Skeletal muscle tissue (tissue), 4 donors: ENCODE measurements around the gene ZNF630. TPM values are rescaled to one million over a fixed set of nuclear protein-coding genes. Genes with fewer than 3 reads are reported as not detected.
"Not testable (repeated sequence)": the region's sequence is repeated elsewhere in the genome, so short reads cannot be mapped to it uniquely, and the experiment has no call there.

Source experiments
- H3K27ac ChIP-seq: one replicate; pipeline ENCODE4 v1.7.0; 2013; ENCODE audit warnings: mild to moderate bottlenecking, low read depth, low read length, inconsistent platforms
- H3K27me3 ChIP-seq, 3 donors: one replicate each; pipeline ENCODE4 v1.7.0; 2013; ENCODE audit warnings: low read length in 3 of 3; ENCODE audit not compliant: control insufficient read depth in 3 of 3, insufficient read depth in 3 of 3
- H3K36me3 ChIP-seq, 3 donors: one replicate each; pipeline ENCODE4 v1.7.0; 2013; ENCODE audit warnings: low read length in 3 of 3; ENCODE audit not compliant: control insufficient read depth in 3 of 3, insufficient read depth in 3 of 3
- H3K4me1 ChIP-seq, 3 donors: one replicate each; pipeline ENCODE4 v1.7.0; 2013; ENCODE audit warnings: low read length in 3 of 3, mild to moderate bottlenecking in 3 of 3; ENCODE audit not compliant: control insufficient read depth in 3 of 3, insufficient read depth in 3 of 3
- H3K4me3 ChIP-seq, 3 donors: one replicate each; pipeline ENCODE4 v1.7.0; 2013; ENCODE audit warnings: low read length in 3 of 3
- H3K9ac ChIP-seq, 3 donors: one replicate each; pipeline ENCODE4 v1.7.0; 2013; ENCODE audit warnings: low read length in 3 of 3, mild to moderate bottlenecking in 3 of 3, moderate library complexity in 2 of 3, low read depth in 1 of 3
- H3K9me3 ChIP-seq, 3 donors: one replicate each; pipeline ENCODE4 v1.7.0; 2013; ENCODE audit warnings: low read length in 3 of 3; ENCODE audit not compliant: control insufficient read depth in 3 of 3
- total RNA-seq: library from RNA; depleted of rRNA; stranded (reverse); fragments of >200 nt; gene quantifications from one replicate; pipeline ENCODE4 v1.2.3, GENCODE V29; 2014
- donor health status: Osteomylitis.

The ZNF630 gene
- total RNA-seq, 1 donor from 2014 or later, result 2.1 TPM

- H3K4me1 ChIP-seq, H3K36me3 ChIP-seq, H3K9ac ChIP-seq, H3K4me3 ChIP-seq, H3K27ac ChIP-seq, H3K27me3 ChIP-seq, H3K9me3 ChIP-seq: not testable (repeated sequence)
Observed at GRCh38 chrX:48016583-48017310, 54.7 kb downstream of the ZNF630 start.

DNA sequence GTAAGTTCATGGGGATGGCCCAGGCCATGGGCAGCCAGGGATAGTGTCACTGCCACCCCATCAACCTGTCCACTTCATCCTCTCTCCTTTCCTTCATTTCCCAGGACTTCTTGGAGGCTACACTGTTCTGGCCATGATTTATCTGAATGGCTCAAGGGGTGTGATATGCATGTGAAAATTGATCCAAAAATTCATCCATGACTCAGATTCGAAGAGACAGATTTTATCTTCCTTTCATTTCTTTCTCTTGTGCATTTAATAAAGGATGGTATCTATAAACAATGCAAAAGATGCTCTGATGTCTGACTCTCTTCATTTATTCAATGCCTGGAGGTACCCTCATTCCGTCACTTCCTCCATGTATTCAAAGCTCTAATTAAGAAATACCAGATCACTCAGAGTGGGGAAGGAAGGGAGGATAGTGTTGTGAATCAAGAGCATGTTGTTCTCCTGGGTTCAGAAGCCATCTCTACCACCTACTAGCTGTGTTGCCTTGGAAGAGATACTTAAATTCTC, 61.9 kb downstream of the ZNF630 start:
- not testable (repeated sequence) for H3K27me3 ChIP-seq, H3K27ac ChIP-seq, H3K9me3 ChIP-seq, H3K4me3 ChIP-seq, H3K36me3 ChIP-seq, H3K9ac ChIP-seq, H3K4me1 ChIP-seq

Other genes with a start within 250 kb of the ZNF630 start
- gene ZNF81, start 234.7 kb downstream of the ZNF630 start, total RNA-seq, result 11.5 TPM
- 2.6 TPM for gene ZNF182, start 67.7 kb downstream of the ZNF630 start, total RNA-seq
- gene SPACA5, start 64.7 kb downstream of the ZNF630 start, total RNA-seq, result not detected
- gene SPACA5B, start 59.0 kb upstream of the ZNF630 start, total RNA-seq, result not detected
- gene SSX5, start 125.2 kb upstream of the ZNF630 start, total RNA-seq, result not detected
- not detected for gene SSX1, start 183.8 kb upstream of the ZNF630 start, total RNA-seq